H1 (cell line): ENCODE measurements around the gene IKZF2. TPM values are rescaled to one million over a fixed set of nuclear protein-coding genes. Genes with fewer than 3 reads are reported as not detected.

ENCODE experiments used
- SIN3A ChIP-seq, 2 experiments: IDR thresholded peaks in 1 of 2; conservative IDR thresholded peaks in 1 of 2; 2 replicates each; pipeline ENCODE4 v1.6.1; 2011 to 2012; ENCODE audit warnings: low read length in 2 of 2, improper control_type of control experiment in 1 of 2, low read depth in 1 of 2, mild to moderate bottlenecking in 1 of 2
- polyA plus RNA-seq, 7 experiments: library from polyadenylated mRNA; depleted of rRNA in 3 of 7; stranded (reverse) in 5 of 7; unstranded in 2 of 7; fragments of >200 nt in 5 of 7; fragments of 200-250 nt in 2 of 7; gene quantifications; 1 replicate in 5 of 7; 2 replicates in 1 of 7; 4 replicates in 1 of 7; pipeline versions ENCODE4 v1.2.1 to v1.2.3, GENCODE V29; 2011 to 2013; ENCODE audit warnings: missing spikeins in 2 of 7, mixed read lengths in 2 of 7
- total RNA-seq: library from RNA; stranded (reverse); fragmentation: NEBNext Ultra II Directional; extraction: Animal tissue kit (Norgen Biotek cat#: 25700); gene quantifications from 2 replicates; pipeline ENCODE4 v1.2.1, GENCODE V29; 2021
- TF ChIP-seq, protein P1 (sequence below): IDR thresholded peaks from 2 replicates; pipeline ENCODE4 v1.6.1; 2011; ENCODE audit warnings: low read depth, mild to moderate bottlenecking, low read length; ENCODE audit not compliant: insufficient read depth

The IKZF2 gene
- total and polyA plus RNA-seq, 2 of the 8 experiments (the other 6 are each of a cell fraction or from before 2014, with no cell fraction given): 1.7 to 4.4 TPM

DNA sequence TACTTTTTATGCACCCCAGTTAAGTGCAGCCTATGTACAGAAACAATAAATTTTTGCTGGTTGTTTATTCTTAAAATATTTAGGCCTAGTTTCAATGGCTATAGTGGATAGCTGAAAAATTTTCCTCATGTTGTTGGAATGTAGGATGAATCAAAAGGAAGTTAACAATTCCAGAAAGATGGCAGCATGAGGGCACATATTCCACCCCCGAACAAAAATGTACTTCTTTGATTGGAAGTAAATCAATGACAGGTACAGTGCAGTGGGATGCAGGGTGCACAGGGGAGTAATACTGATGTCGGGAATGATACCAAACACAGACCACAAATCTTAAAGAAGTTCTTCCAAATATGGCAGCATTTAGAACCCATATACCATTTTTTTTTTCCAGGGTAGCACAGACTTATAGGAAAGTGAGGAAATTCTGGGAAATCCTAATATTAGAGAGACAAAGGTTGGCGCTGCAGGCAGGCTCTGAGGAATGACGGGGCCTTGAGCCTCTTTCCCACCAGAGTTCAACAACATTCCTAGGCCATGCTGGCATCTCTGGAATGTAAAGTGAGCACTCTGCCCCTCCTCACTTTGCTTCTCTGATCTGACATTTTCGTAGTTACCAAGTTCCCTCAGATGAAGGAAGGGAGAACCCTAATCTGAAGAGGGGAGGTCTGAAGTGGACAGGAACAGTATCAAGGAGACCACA lies 36.6 kb upstream of the IKZF2 start (continued):
- TF ChIP-seq, protein P1, sequence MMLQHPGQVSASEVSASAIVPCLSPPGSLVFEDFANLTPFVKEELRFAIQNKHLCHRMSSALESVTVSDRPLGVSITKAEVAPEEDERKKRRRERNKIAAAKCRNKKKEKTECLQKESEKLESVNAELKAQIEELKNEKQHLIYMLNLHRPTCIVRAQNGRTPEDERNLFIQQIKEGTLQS: no peak
- TF ChIP-seq SIN3A (conservative IDR thresholded peaks at IDR 0.05 in 1 of 2, IDR thresholded peaks at IDR 0.05 in 1 of 2; ENCODE audit: low read depth in 1 of 2, low read length in 2 of 2): peak in 1 of 2 experiments; percentile 65; a peak in 1 of 4 replicates
